ENCODE results near the gene GNAL. TPM values are rescaled to one million over a fixed set of nuclear protein-coding genes. Genes with fewer than 3 reads are reported as not detected.

GNAL gene
- total RNA-seq, 1 experiment from 2014 or later, result 0.44 TPM

- in situ Hi-C loops (cut with HindIII; ENCODE audit: low pct_unique_long_range_greater_than_20kb, low sequenced_read_pairs), result no loop called here
- H3K27ac ChIP-seq (ENCODE audit: low read length), result no peak overlapping the region
- H3K27me3 ChIP-seq (ENCODE audit: control insufficient read depth, insufficient read depth, low read length), result peaks cover 3% of the 10 kb centered on the region; the same call in 1 of the 2 replicates
- TF ChIP-seq SIN3A (IDR thresholded peaks at IDR 0.05; ENCODE audit: borderline replicate concordance, insufficient read depth, low read depth, low read length), result no peak
- TF ChIP-seq POLR2AphosphoS5 (IDR thresholded peaks at IDR 0.05; ENCODE audit: low read depth, low read length), result no peak
- TF ChIP-seq REST (IDR thresholded peaks at IDR 0.05; ENCODE audit: insufficient read depth in 1 of 2, low read depth in 2 of 2, low read length in 1 of 2), result no peak
- no peak for TF ChIP-seq CTCF (IDR thresholded peaks at IDR 0.05)
- TF ChIP-seq TCF7L2 (IDR thresholded peaks at IDR 0.05; ENCODE audit: low read depth, low read length), result no peak
- no peak for ATAC-seq
- no peaks in the 10 kb centered on the region for H3K4me1 ChIP-seq (ENCODE audit: control insufficient read depth, insufficient read depth, low read length)
- no peaks in the 10 kb centered on the region for H3K9me3 ChIP-seq (ENCODE audit: control insufficient read depth, insufficient read depth, low read depth, low read length)
- no peak for DNase-seq (ENCODE audit: low read depth, low spot score)
- BruUV-seq (replicated peaks), result no TSS peak
- intact Hi-C loops (cut with micrococcal nuclease; ENCODE audit: unreplicated experiment), result no loop called here
- CTCF ChIA-PET, result interaction anchor here (0.6 kb wide), 1 partner anchor 70 kb away, joined by 3 read pairs; no protein-coding TSS in a partner anchor
- POLR2A ChIA-PET, result no interaction called here
- H3K36me3 ChIP-seq (ENCODE audit: control insufficient read depth, insufficient read depth, low read length), result no peaks in the 10 kb centered on the region
- H3K4me3 ChIP-seq (ENCODE audit: low read depth in 2 of 2, low read length in 2 of 2), result no peak overlapping the region
Measured at GRCh38 chr18:11719050-11719449, 30.0 kb downstream of the GNAL start.

GRCh38 chr18:11719621-11720020, 30.6 kb downstream of the GNAL start:
- no peaks in the 10 kb centered on the region for H3K9me3 ChIP-seq (ENCODE audit: control insufficient read depth, insufficient read depth, low read depth, low read length)
- intact Hi-C loops (cut with micrococcal nuclease; ENCODE audit: unreplicated experiment), result no loop called here
- no peaks in the 10 kb centered on the region for H3K4me1 ChIP-seq (ENCODE audit: control insufficient read depth, insufficient read depth, low read length)
- ATAC-seq (no peak), DNase-seq (ENCODE audit: low read depth, low spot score) (no peak)
- ChIA-PET POLR2A (no interaction called here), CTCF (no interaction called here)
- peaks cover 3% of the 10 kb centered on the region; the same call in 1 of the 2 replicates for H3K27me3 ChIP-seq (ENCODE audit: control insufficient read depth, insufficient read depth, low read length)
- no peaks in the 10 kb centered on the region for H3K36me3 ChIP-seq (ENCODE audit: control insufficient read depth, insufficient read depth, low read length)
- in situ Hi-C loops (cut with HindIII; ENCODE audit: low pct_unique_long_range_greater_than_20kb, low sequenced_read_pairs), result no loop called here
- no peak overlapping the region for H3K4me3 ChIP-seq (ENCODE audit: low read depth in 2 of 2, low read length in 2 of 2)
- TF ChIP-seq CTCF (IDR thresholded peaks at IDR 0.05), result no peak
- TF ChIP-seq REST (IDR thresholded peaks at IDR 0.05; ENCODE audit: insufficient read depth in 1 of 2, low read depth in 2 of 2, low read length in 1 of 2), result no peak
- no peak overlapping the region for H3K27ac ChIP-seq (ENCODE audit: low read length)
- BruUV-seq (replicated peaks), result no TSS peak

Measured in Panc1 (cell line).